ENCODE results near the gene EBF4. TPM values are rescaled to one million over a fixed set of nuclear protein-coding genes. Genes with fewer than 3 reads are reported as not detected.
A peak's percentile ranks its signal among the peaks of the same experiment; 100 is the strongest.
"Not testable (repeated sequence)": the region's sequence is repeated elsewhere in the genome, so short reads cannot be mapped to it uniquely, and the experiment has no call there.

The EBF4 gene
- total RNA-seq, 1 donor from 2014 or later, result 3.8 TPM

DNA sequence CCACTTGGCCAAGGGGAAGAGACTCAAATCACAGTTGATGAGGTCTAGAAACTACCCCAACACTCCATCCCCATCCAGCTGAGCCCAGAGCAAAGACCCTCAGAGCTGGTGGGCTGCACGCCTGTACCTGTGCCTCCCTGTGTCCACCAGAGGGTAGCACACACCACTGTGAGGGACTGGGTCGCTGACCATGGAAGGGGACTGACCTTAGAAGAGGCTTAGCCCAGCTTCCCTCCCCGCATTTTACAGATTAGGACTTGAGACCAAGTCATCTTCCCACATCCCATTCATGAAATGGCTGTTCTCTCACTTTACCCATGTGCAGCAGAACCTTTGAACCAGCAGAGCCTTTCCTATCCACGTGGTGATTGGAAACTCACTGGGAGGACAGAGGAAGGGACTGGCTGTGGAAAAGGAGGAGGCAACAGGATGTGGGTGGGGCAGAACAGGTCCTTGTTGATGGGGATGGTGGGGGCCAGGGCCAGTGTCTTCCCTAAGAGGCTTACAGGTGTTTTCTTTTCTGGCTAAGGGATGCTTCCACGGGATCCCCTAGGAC is 63.6 kb downstream of the EBF4 start:
- peak; percentile 65 to 70 for DNase-seq (ENCODE audit: low read depth in 2 of 2)

DNA sequence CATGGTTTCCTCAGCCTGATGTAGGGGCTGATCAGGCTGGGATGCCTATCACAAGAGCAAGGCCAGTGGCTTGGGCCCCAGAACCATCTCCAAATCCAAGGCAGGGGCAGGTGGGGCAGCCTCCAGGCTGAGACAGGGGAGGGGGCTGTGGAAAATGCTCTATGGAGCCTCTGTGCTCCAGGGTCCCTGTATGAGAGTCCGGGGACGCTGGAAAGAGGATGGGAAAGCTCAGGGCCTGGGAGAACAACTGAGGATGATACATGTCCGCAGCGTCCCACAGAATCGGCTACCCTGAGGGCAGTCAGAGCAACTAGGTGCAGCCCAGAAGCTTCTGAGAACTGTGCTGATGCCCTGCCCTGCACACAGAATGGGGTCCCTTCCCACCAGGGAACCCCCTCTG is 64.4 kb downstream of the EBF4 start:
- DNase-seq (ENCODE audit: low read depth in 2 of 2), result no peak

DNA sequence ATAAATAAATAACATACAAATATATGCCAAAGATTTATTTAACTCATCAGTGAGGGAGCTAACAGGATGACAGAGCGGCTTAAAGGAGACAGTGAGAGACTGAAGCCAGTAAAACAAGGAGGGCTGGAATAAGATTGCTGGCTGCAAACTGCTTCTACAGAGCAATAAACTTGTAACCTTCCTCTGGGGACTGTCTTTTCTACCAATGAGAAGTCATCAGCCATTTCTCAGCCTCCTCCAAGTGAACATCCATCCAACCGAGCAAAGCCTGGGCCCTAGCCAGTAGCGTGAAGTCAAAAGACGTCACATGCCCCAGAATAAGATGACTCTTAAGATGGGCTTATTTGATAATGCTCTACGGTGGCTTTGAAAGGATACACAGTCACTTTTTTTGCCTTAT is 65.4 kb downstream of the EBF4 start:
- DNase-seq (ENCODE audit: low read depth in 2 of 2), result no peak

DNA sequence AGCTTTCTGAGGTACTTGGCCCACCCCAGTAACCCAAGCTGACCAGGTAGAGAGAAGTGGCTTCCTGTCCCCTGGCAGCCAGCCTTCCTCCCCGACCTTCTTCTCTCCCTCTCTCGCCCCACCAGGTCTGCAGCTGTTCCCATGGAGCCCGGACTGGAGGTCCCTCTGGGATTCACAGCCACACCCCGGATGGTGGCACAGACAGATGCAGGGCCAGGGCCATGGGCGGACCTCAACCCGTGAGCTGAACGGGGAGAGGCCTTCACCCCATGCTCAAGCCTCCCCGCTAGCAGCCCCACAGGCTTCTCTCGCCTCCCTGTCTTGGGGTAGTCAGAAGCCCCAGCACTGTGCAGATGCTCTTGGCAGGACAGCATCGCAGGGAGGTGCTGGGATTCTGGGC is 66.6 kb downstream of the EBF4 start:
- DNase-seq (ENCODE audit: low read depth in 2 of 2), result no peak

DNA sequence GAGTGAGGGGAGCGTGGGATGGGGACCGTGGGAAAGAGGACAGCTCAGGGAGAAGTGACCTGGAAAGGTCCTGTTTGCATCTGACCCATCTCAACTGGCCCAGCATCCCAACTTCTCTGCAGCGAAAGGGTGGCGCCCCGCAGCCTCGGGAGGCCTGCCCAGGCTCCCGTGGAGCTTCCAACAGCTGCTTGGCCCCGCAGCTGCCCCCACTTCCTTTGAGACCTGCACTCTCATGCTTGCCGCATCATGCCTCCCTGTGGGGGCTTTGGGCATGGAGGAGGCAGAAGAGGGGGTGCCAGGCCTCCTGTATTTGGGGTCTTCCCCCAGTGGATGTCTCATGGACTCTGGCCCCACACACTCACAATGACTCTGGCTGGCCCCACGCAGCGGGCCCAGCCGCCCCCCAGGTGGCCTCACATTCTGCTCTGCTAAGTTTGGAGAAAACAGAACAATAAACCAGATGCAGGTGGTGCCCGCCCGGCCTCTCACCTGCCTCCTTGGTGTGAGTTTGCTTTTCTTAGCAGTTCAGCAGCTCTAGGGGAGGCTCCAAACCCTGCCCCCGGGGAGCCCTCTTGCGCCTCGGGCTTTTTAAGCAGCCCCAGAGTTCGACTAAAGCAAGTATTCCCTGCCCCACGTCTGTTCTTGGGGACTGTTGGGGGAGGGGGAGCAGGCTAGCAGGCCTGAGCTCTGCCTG is 67.2 kb downstream of the EBF4 start:
- DNase-seq (ENCODE audit: low read depth in 2 of 2), result no peak

DNA sequence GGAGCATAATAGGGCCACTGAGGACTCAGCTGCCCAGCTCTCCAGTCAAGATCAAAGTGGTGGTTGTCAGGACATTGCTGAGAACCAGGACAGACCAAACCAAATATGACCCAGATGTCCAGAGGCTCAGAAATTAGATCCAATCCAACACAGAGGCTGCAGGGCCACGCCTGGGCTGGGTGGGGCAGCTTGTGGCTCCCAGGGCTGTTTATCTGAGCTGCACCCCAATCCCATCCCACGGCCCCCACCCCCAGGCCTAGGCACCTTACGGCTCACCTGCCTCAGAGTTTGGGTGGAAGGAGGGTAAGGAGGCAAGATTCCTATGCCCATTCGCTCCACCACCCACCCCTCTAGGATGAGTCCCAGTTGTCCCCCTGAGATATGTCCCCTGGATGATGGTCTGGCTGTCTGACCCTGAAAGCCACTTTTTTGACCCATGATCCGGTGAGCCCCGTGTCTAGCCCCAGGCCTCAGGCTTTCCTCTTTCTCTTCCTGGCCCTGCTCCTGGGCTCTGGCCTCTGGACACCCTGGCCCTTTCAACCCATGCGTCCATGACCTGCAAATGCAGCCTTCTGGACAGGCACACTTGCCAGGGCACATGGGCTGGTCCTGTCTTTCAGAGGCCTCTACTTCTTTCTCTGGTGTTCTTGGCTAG is 67.8 kb downstream of the EBF4 start:
- no peak for DNase-seq (ENCODE audit: low read depth in 2 of 2)

DNA sequence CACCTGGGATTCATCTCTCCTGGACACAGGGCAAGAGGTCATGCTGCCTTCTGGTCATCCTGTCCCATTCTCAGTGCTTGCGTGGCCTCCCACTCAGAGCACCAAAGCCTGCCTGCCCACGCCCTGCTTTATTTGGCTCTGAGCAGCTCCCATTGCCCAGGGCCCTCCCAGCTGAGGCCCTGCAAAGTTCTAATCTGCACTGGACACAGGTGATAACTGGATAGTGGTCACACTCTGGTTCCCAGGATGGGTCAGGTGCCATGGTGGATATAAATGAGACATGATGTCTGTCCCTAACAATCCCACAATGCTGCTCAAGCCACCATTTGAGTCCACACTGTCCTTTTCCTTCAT is 68.3 kb downstream of the EBF4 start:
- DNase-seq (ENCODE audit: low read depth in 2 of 2), result no peak

DNA sequence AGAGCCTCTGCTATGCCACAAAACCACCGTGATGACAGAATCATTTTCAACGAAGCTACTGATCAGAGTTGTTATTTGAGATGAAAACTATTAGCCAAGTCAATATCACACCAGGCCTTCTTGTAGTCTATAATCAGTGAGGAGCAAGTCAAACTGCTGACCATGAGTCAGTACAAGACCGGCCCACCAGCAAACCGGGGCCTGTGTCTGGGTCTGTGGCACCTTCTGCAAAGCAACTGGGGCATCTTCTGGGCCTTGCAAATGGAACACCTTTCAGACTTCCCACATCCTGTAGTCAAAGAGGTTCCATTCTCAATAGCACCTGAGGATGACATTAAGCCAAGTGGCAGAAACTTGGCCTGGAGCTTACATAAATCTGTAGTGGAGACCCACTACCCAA is 69.3 kb downstream of the EBF4 start:
- no peak for DNase-seq (ENCODE audit: low read depth in 2 of 2)

DNA sequence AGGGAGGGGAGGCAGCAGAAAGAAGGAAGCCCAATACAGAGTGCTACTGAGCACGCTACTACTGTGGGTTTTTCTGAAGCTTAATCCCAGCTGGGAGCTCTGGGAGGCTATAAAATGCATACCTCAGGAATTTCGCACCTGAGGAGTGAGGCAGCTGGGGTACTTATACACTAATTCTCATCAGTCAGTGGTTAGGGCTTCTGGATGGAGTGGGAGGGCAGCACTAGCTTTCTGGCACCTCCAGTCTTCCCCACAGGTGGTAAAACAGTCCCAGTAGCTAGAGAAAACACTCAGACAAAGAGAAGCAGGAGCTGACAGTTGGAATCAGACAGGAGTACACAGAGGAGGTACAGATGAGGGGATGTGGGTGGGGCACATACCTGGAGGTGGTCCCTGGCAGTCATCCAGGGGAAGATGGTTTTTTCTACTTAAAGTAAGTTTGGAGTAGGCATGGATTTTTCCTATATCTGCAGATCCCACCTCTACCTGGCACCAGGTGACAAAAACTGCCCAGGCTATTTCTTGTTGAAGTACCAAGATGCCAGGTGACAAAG is 70.1 kb downstream of the EBF4 start:
- DNase-seq (ENCODE audit: low read depth in 2 of 2), result no peak

DNA sequence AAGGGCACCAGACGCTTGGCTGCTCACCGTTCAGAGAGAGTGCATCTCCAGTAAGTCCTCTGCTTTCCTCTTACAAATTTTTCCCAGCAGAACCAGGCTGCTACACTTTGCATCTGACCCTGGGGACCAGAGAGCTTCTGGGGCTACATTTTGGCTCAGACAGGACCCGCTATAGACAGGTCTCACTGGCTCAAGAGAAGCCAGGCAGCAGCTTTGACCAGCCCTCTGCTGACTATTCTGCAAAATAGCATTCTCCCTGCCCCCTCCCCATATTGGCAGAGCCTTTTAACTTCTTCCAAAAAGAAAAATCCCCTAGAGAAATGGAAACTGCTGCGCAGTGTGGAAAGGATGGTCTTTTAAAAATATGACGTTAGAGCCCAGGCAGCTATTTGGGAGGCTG is 70.6 kb downstream of the EBF4 start:
- no peak for DNase-seq (ENCODE audit: low read depth in 2 of 2)

DNA sequence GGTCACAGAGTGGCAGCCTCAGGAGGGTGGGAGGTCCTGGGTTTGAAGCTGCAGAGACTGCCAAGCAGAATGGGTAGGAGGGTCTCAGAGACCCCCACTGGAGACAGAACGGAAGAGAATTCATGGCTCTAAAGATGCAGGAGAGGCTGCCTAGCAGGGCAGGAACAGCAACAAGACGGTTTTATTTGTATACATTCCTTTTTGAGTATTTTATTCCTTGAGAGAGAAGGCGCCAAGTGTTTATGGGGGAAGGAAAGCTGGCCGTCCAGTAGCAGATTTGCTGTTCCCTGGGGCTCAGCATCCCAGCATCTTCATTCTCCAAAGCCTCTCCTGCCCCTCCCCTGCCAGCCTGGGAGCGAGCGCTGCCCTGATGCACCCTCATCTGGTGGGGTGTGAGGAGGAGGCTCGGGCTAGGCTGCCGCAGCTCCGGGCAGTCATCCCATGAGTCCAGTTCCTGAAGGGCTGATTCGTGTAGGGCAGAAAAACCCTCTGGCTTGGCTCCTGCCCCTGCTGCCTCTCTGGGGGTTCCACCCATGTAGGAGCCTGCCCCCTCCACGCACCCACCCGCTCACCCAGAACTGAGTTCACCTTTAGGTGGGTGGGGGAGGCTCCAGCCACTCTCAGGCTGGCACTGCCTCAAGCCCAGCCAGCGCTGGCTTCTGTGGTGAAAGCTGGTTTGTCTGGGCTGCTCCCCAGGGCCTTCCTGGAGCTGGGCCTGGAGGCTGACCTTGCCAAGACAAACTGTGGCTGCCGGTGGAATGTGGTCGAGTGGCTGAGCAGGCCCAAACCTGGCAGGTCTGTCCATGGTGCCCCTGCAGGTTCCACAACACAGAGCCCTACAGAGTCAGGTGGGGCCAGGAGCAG is 75.4 kb downstream of the EBF4 start:
- peak; percentile 17 to 55 for DNase-seq (ENCODE audit: low read depth in 2 of 2)

DNA sequence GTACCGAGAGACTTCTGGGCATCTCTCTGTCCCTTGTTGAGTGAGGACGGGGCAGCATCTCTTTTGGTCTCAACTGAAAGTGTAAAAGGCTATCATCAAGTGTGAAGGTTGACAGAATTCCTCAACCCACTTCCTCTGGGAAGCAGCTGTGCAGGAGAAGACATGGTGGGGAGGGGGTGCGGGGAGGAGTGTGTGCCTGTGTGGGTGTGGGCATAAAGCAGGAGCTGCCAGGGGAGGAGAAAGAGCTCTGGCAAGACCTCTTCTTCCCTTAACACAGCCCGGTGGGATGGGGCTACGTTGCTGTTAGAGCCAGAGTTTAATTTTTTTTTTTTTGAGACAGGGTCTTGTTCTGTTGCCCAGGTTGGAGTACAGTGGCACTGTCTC is 76.0 kb downstream of the EBF4 start:
- DNase-seq (ENCODE audit: low read depth in 2 of 2), result no peak

DNA sequence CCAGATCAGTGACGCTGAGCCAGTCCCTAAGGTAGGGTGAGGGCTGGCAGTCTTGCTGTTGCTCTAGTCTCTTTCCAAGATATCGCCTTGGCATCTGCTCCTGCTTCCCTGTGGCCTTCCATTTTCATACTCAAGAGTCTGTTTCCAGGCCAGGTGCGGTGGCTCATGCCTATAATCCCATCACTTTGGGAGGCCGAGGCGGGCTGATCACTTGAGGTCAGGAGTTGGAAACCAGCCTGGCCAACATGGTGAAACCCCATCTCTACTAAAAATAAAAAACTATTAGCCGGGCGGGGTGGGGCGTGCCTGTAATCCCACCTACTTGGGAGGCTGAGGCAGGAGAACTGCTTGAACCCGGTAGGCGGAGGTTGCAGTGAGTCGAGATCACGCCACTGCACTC is 77.5 kb downstream of the EBF4 start:
- not testable (repeated sequence) for DNase-seq (ENCODE audit: low read depth in 2 of 2)

DNA sequence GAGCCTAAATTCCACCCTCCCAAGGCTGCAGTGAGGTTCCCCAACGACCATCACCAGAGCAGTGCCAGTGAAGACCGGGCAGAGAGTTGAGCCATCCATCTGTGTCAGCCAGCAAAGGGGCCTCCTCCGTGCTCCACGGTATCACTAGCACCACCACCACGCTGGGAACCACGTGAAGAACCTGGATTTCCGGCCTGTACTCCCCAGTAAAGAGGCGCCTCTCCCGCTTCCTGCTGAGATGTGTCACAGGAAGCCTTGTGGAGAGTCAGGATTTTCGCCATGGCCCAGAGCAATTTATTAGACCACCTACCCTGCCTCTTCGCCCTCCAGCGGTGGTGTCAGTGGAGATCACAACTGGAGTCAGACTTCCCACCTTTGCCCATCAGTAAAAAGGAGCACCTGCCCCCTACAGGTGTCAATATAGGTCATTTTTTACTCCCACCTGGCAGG is 79.1 kb downstream of the EBF4 start:
- peak; percentile 11 to 89 for DNase-seq (ENCODE audit: low read depth in 2 of 2)

DNA sequence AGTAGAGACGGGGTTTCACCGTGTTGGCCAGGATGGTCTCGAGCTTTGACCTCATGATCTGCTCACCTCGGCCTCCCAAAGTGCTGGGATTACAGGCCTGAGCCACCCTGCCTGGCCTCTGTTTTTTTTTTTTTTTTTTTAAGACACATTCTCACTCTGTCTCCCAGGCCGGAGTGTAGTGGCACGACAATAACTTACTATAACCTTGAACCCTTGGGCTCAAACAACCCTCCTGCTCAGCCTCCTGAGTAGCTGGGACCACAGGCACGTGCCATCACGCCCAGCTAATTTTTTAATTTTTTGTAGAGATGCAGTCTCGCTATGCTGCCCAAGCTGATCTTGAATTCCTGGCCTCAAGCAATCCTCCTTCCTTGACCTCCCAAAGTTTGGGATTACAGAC is 81.2 kb downstream of the EBF4 start:
- no peak for DNase-seq (ENCODE audit: low read depth in 2 of 2)

DNA sequence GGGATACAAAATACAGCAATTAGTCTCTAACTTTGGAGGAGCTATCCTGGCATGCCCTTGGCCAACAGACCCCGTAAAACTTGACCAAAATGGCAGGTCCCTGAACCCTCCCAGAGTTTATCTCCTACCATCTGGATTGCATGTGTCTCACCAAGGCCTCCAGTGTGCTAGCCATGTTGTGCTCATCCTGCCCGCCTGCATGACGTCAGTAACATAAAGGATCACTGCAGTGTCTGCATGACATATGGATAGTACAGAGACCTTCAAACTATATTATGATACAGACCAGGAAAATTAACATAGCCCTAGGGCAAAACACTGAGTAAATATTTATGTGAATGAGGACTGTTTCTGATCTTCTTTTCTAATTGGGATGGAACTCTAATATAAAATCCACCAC is 82.6 kb downstream of the EBF4 start:
- no peak for DNase-seq (ENCODE audit: low read depth in 2 of 2)

DNA sequence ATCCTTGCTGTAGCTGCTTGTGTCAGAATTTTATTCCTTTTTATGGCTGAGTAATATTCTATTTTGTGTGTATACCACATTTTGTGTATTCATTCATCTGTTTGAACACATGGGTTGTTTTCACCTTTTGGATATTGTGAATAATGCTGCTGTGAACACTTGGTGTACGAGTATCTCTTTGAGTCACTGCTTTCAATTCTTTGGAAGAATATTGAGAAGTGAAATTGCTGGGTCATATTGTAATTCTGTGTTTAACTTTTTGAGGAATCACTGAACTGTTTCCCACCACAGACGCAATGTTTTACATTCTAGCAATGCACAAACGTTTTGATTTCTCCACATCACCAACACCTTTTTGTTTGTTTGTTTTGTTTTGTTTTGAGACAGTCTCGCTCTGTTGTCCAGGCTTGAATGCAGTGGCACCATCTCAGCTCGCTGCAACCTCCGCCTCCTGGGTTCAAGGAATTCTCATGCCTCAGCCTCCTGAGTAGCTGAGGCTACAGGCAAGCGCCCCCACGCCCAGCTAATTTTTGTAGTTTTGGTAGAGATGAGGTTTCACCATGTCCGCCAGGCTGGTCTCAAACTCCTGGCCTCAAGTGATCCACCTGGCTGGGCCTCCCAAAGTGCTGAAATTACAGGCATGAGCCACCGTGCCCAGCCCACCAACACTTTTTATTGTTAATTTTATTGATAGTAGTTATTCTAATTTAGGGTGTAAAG is 86.2 kb downstream of the EBF4 start:
- no peak for DNase-seq (ENCODE audit: low read depth in 2 of 2)

DNA sequence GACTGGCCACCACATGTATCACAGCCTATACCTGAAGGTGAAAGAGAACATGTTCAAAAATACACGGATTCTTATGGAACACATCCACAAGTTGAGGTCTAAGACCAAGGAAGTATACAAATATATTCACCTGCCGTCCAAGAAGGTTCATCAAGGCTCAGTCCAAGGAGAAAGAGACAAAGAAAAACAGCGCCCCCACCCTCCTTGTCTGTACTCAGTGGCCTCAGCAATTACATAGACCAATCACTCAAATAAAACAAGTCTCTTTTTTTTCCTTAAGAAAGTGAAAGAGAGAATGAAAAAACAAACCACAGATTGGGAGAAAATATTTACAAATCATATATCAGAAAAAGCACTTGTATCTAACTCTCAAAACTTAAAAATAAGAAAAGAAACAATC is 88.4 kb downstream of the EBF4 start:
- DNase-seq (ENCODE audit: low read depth in 2 of 2), result no peak

DNA sequence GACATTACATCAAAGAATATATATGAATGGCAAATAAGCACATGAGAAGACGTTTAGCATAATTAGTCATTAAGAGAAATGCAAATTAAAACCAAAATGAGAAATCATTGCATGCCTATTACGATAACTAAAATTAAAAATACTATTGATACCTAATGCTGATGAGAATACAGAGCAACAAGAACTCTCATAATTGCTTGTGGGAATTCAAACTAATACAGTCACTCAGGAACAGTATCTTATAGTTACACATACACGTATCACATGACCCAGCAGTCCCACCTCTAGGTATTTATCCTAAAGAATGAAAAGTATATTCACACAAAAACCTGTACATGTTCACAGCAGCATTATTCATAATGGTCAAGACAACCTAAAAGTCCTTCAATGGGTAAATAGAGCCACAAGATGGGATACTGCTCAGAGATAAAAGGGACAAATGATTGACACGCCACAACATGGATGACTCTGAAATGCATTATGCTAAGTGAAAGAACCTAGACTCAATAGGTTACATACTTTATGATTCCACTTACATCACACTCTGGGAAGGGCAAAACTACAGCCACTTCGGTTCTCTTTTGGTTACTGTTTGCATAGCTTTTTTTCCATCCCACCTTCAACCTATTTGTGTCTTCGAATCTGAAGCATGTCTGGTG is 91.5 kb downstream of the EBF4 start:
- no peak for DNase-seq (ENCODE audit: low read depth in 2 of 2)

DNA sequence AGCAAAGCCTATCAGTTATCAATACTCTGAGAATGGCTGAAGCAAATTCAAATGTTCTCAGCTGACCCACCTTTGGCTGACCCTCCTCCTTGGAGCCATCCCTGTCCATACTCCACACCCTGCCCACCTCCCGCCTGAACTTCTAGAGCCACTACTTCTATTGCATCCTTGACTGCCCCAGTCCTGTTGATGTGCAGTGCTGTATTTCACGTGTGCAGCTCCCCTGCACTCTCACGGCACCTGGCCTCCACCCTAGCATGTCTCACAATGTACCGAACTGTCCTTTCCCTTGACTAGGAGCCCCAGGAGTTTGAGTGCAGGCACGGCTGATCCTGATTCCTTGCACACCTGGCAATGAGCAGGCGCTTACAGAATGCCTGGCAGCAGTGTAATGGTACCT is 100.9 kb downstream of the EBF4 start:
- DNase-seq (ENCODE audit: low read depth in 2 of 2), result no peak

DNA sequence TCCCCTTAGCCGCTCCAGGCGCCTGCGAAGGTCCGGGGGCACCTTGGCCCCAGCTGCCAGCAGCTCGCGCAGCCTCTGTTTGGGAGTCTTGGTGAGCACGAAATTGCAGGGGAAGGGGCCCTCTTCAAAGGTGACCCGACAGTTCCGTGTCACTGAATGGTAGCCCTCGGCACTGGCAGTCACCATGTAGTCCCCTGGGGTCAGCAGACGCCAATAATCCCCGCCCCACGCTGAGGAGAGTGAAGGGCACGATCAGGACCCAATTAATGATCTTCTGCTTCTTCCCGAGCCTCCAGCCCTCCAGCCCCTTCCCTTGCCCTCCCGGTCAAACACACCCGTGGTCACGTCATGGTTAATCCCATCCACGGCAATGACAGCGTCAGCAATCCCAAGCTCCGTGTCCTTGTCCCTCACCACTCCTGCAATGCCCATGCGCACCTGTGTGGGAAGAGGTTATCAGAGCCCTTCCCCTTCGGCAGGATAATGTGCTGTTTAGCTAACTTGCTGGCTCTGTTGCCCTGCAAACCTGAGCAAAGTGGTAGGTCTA is 101.7 kb downstream of the EBF4 start:
- no peak for DNase-seq (ENCODE audit: low read depth in 2 of 2)

All from lung microvascular endothelial cell (primary cell).